H54 (cell line): ENCODE data around the gene ADAMTS5.
A peak's percentile ranks its signal among the peaks of the same experiment; 100 is the strongest.

ENCODE experiments used
- DNase-seq: peaks from one replicate; pipeline ENCODE4 v3.0.0; 2011; ENCODE audit warnings: low spot score, mixed read lengths; ENCODE audit not compliant: insufficient read length
- FAIRE-seq: peaks from 3 replicates; lab custom pipeline; 2011; peaks lifted over from hg19 to GRCh38; lab: Jason Lieb, UNC
- POLR2A ChIP-seq: IDR thresholded peaks from 2 replicates; pipeline ENCODE4 v1.6.1; 2011; ENCODE audit warnings: low read depth, mild to moderate bottlenecking, low read length

Gene ADAMTS5

DNA sequence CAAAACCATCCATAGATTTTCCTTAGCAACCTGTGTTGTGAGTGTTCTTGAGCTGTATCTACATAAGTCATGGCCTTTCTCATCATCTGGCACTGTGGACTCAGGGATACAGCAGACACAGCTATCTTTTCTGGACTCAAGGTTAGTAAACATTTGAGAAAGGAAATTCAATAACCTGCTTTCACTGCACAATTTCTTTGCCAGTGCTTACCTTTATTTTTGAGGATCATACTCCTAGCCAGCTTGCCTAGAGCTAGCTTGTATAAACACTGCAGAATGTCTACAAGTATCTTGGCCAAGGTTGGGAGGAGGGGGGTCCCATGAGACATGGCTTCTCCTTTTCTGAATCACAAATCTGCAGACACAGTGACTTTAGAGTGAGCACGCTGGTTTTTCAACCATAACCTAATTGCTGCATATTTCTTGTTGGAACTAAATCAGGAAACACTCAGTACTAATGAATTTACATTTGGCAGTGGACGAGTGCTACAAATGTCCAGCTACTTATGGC lies 27.2 kb downstream of the ADAMTS5 start:
- TF ChIP-seq POLR2A: no peak
- FAIRE-seq (peak; percentile 15), DNase-seq (no peak)

DNA sequence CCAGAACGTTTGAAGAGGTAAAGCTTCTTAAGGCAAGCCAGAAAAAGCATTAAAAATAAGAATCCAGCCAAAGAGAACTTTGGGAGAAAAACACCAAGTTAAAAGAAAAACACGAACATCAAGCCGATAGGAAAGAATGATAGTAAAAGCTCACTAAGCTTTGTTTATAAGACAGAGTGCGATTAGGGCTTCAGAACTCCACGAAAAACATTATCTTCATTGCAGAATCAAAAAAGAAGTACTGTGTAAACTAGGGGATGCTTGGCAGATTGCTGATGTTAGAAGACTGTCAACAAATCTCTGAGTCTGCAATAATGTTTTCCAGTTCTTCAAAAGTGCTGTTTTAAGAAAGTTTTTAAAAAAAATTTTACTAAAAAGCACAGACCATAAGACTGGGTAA lies 30.2 kb downstream of the ADAMTS5 start:
- no peak for FAIRE-seq
- TF ChIP-seq POLR2A: no peak
- DNase-seq: no peak

DNA sequence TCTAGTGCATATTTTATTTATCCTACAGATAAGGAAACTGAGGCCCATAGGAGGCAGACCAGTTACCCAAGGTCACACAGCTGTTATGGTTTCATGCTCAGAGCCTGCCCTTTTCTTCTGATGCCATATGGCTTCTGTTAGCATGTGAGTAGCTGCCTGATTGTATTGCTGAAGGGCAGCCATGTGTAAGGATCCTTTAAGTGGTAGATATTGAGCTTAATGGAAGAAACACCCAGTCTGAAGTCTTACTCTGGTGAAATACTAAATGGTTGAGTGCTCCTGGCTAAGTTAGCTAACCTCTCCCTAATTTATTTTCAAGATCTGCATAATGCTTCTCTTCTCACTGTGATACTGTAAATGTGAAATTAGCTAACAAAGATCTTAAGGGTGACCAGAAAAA lies 30.9 kb downstream of the ADAMTS5 start:
- DNase-seq (no peak), FAIRE-seq (no peak)
- no peak for TF ChIP-seq POLR2A

DNA sequence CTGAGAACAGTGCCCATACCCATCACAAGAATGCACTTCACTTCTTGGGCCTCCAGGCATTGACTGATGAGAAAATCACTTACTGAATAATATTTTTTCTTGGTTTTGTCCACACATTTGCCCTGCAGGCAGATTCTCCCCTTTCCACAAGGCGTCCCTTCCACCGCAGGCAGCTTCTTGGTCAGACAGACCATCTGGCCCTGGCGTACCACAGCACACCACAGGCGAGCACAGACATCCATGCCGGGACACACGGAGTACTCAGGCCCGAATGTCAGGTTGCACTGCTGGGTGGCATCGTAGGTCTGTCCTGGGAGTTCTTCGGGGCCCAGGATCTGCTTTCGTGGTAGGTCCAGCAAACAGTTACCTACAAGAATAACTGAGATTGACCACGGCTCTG lies 32.5 kb downstream of the ADAMTS5 start:
- DNase-seq: no peak
- TF ChIP-seq POLR2A: no peak
- no peak for FAIRE-seq

DNA sequence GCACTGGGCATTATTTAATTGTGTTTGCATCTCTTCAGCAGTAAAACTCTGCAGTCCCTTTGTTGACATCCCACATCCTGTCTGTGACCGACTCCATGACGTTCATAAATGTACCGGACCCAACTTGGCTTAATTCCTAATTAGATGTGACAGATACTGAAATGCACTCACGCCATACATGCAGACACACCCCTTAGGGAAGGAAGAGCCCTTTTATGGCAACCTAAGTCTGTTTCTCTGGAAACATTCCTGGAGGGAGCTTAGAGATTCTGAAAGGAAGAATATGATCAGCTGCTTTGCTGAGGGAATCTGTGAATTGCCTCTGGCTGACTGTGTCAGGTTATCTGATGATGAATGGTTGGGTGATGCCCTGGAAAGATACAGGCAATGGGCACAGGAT lies 33.4 kb downstream of the ADAMTS5 start:
- no peak for DNase-seq
- no peak for TF ChIP-seq POLR2A
- no peak for FAIRE-seq

DNA sequence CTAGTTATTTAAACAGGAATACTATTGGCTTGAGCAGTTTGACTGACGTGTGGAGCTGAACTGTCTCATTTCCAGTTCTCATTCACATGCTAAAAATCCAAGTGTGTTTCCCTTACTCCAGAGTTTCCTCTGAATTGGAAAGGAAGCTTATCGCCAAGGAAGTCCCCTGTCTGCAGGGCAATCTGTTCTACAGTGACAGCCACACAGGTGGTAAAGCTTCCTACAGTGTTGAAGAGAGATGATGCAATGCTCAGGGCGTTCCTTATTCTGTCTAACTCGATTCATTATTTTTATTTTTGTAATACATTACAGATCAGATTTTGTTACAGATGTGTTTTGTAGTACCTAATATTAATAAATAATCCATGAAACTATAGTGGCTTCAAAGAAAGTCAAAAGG lies 41.3 kb downstream of the ADAMTS5 start:
- no peak for TF ChIP-seq POLR2A
- FAIRE-seq (no peak), DNase-seq (no peak)

DNA sequence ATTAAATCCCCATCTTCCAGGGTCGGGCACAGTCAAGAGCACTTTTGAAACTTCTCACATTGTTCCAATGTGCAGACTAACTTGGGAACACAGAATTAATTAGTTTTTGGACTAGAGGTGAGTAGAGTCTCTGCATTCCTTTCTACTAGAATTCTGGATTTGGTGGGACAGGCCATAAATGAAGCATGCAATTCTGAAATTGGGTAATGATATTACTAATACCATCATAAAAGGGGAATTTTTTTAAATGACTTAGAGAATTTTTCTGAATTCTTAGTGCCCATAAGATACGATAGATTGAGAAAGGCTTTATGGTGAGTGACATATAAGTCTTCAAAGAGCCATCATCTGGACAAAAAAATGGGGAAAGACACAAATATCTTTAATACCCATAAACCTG lies 41.8 kb downstream of the ADAMTS5 start:
- DNase-seq: no peak
- no peak for TF ChIP-seq POLR2A
- no peak for FAIRE-seq

DNA sequence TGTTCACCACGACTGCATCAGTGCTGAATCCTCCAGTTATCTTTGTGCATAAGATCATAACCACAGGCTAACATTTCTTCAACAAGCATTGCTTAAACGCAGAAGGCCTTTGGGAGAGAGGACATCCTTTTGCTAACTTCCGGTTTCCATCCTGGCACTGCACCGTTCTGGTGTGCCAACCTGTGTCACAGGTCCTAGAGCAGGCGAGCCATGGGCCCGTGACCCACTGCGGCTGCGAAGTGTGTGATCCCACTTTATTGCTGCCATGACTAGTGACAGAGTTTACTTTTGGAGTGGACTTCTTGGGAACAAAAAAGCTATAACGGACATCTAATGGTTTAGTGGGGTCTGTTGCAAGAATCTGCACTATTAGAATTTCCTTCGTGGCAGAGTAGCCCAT lies 42.9 kb downstream of the ADAMTS5 start:
- DNase-seq: no peak
- TF ChIP-seq POLR2A: no peak
- FAIRE-seq: no peak

DNA sequence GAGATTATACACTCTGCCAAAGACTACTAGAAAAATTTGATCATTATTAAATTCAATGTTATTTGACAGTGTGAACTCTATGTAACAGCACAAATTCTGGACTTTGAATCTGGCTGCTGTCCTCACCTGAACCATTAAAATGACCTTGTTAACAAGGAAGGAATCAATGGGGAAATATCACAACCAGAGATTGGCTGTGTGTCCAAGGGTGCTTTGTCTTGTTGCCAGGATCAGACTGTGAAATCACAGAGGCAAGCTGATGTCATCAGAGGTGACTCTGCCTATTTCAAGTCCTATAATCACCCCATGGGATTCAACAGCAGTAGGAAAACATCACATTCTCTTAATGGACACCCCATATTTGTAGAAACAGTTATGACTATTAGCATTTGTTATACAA lies 46.8 kb downstream of the ADAMTS5 start:
- no peak for TF ChIP-seq POLR2A
- DNase-seq (no peak), FAIRE-seq (peak; percentile 83)

DNA sequence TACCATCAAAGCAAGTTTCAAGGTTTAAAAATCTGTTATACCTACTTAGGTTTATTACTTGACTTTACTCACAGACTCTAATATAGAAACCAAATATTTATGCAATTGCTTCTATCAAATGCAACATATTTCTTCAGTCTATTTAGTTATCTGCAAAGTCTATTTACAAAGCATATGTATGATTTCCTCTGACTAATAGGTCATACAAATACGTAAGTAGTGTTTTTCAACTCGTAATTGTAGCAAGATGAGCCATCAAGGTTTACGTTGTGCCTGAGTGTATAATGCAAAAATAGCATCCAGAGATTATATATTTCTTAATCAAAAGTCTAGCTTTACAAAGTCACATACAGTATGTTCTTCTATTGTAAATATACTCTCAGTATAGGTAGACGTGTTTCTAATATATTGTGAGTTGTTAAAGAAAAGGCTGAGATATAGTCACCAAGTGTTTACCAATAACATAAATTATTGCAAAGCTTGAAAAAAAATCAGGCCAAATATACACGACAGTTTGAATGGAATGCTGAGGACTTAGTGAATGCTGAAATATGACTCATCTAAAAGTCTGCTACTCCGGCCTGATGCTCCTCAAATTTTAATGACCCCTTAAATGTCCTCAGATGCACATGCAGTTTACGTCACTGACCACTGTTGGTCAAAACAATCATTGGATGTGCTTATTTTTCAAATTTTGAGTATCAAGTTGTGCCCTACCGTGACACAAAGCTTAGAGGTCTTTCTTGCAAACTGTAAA lies 48.4 kb downstream of the ADAMTS5 start:
- TF ChIP-seq POLR2A: no peak
- FAIRE-seq: peak; percentile 89
- DNase-seq: peak; percentile 5

DNA sequence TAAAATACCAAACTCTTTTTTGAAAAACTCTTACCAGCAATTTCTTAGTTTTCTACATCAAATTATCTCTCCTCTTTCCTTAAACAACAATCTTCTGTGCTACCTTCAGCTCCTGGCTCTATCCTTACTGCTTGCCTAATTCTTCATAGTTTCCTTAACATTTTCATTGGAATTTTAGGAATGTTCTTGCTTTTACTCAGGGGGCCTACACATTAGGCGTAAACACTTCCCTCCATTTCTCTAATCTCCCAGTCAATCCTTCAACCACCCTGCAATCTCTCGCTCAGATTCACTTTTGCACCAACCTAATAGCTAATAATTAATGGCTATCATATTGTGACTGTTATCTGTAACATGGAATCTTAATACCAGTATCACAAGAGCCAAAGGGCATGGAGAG lies 50.1 kb downstream of the ADAMTS5 start:
- DNase-seq: no peak
- TF ChIP-seq POLR2A: no peak
- no peak for FAIRE-seq

DNA sequence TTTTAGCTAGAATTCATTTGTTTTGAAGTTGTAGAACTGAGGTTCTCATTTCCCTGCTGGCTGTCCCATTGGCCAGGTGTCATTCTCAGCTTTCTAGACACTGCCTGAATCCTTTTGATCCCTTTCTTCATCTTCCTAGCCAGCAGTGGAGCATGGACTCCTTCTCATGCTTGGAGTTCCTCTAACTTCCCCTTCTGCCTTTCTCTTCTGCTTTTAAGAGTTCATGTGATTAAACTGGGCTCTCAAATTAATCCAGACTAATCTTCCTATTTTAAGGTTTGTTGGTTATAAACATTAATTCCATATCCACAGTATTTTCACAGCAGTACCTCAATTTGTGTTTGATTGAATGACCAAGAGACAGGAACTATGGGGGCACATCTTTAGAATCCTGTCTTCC lies 52.3 kb downstream of the ADAMTS5 start:
- DNase-seq (no peak), FAIRE-seq (no peak)
- TF ChIP-seq POLR2A: no peak

DNA sequence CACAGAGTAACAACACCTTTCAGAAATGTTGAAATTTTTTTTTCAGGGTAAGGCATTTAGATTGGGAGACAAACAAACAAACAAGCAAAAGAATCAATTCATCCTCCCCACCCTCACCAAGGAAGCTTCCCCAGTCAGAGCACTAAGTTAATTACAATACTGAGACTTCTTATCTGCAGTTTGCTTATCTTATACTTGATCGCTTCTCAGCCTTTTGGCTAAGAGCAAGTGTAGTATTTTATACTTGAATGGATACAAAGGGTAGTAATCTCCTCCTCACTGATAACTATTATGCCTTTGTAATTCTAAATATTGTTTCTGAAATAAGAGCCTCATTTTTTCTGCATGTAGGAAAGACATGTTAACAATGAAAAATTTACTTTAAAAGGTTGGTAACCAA lies 54.4 kb downstream of the ADAMTS5 start:
- TF ChIP-seq POLR2A: no peak
- DNase-seq: no peak
- no peak for FAIRE-seq

DNA sequence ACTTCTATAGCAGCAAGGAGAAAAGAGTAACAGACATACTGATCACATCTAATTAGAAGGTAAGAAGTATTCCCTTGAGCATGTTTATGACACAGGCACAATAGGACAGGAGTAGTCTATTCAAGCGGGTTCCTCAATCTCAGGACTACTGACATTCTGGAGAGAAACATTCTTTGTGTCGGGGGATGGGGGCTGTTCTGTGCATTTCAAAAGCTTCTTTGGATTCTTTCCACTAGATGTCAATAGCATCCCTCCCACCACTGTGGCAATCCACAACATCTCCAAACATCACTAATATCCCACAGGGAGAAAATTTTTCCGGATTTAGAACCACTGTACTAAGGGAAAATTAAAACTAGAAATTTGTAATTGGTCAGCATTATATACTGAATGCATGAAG lies 56.9 kb downstream of the ADAMTS5 start:
- DNase-seq (no peak), FAIRE-seq (no peak)
- no peak for TF ChIP-seq POLR2A

DNA sequence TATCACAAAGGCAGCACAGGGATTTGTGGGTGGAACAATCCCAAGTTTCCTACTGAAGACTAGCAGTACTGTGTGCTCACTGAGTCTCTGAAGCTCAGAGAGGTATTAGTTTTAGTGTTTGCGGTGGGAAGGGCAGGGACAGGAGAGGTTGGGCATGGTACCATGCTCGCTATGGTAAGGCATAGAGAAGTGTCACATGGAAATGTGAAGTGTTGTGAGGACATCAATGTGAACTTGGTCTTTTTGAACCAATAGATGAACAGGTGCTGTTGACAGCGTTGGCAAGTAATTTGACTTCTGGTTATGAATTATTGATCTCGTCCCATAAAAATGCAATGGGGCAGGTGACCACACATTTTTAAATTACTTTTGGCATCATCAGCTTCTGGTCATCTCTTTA lies 65.9 kb downstream of the ADAMTS5 start:
- FAIRE-seq (no peak), DNase-seq (no peak)
- no peak for TF ChIP-seq POLR2A
